ENCODE data around the gene RAB4A.
A peak's percentile ranks its signal among the peaks of the same experiment; 100 is the strongest.

RAB4A gene

GRCh38 chr1:229280037-229280828 lies 9.3 kb downstream of the RAB4A start:
- no peak overlapping the region for H3K4me3 ChIP-seq (ENCODE audit: low read length)
- DNase-seq (ENCODE audit: low read depth), result peak; percentile 36
- TF ChIP-seq CTCF (IDR thresholded peaks at IDR 0.05; ENCODE audit: insufficient read depth, low read depth, low read length, missing control alignments), result no peak

- no peak overlapping the region for H3K4me3 ChIP-seq (ENCODE audit: low read length)
- peak; percentile 56 for DNase-seq (ENCODE audit: low read depth)
- no peak for TF ChIP-seq CTCF (IDR thresholded peaks at IDR 0.05; ENCODE audit: insufficient read depth, low read depth, low read length, missing control alignments)
Observed at GRCh38 chr1:229280921-229281320, 10.0 kb downstream of the RAB4A start.

DNA sequence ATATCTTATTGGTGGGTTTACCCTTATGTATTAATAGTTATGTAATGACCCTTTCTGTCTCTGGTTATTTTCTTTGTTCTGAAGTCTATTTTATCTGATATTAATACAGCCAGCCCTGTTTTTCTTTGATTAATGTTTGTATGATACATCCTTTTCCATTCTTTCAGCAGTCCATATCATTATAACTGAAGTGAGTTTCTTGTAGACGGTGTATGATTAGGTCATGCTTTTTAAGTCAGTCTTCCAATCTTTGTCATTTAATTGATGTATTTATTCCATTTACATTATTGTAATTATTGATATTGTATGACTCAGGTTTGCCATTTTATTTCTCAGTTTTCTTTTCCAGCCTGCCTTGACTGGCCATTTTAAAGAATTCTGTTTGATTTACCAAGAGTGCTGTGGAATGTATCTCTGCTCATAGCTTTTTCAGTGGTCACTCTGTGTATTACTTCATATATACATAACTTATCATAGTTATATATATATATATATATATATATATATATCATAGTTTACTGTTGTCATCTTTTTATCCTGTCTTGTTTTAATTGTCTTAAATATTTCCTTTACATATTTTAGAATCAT lies 10.5 kb downstream of the RAB4A start:
- no peak overlapping the region for H3K4me3 ChIP-seq (ENCODE audit: low read length)
- no peak for DNase-seq (ENCODE audit: low read depth)
- no peak for TF ChIP-seq CTCF (IDR thresholded peaks at IDR 0.05; ENCODE audit: insufficient read depth, low read depth, low read length, missing control alignments)

GRCh38 chr1:229282295-229282823 lies 11.4 kb downstream of the RAB4A start:
- no peak for DNase-seq (ENCODE audit: low read depth)
- no peak overlapping the region for H3K4me3 ChIP-seq (ENCODE audit: low read length)
- TF ChIP-seq CTCF (IDR thresholded peaks at IDR 0.05; ENCODE audit: insufficient read depth, low read depth, low read length, missing control alignments), result no peak

- no peak overlapping the region for H3K4me3 ChIP-seq (ENCODE audit: low read length)
- no peak for TF ChIP-seq CTCF (IDR thresholded peaks at IDR 0.05; ENCODE audit: insufficient read depth, low read depth, low read length, missing control alignments)
- no peak for DNase-seq (ENCODE audit: low read depth)
Observed at GRCh38 chr1:229283183-229283611, 12.3 kb downstream of the RAB4A start.

- DNase-seq (ENCODE audit: low read depth), result no peak
- H3K4me3 ChIP-seq (ENCODE audit: low read length), result no peak overlapping the region
- no peak for TF ChIP-seq CTCF (IDR thresholded peaks at IDR 0.05; ENCODE audit: insufficient read depth, low read depth, low read length, missing control alignments)
Observed at GRCh38 chr1:229284887-229285286, 14.0 kb downstream of the RAB4A start.
